Upper lobe of left lung (tissue), 4 donors: Measurements from ENCODE around the gene HSD11B2.

Source experiments
- CTCF ChIP-seq, 6 experiments: fragments of 450-650 bp in 4 of 6; fragments of 200-600 bp in 2 of 6; sonication (generic) in 2 of 6; IDR thresholded peaks; one replicate each; pipeline ENCODE4 v1.5.1; 2016 to 2019; ENCODE audit warnings: antibody characterized with exemption in 6 of 6
- EP300 ChIP-seq, 4 donors: sonication (generic); formaldehyde crosslinking; IDR thresholded peaks; one replicate each; pipeline ENCODE4 v1.5.1; 2017; ENCODE audit warnings: antibody characterized with exemption in 4 of 4, control low read depth in 2 of 4
- POLR2A ChIP-seq, 4 donors: fragments of 450-650 bp; IDR thresholded peaks; one replicate each; pipeline ENCODE4 v1.5.1; 2016 to 2017; ENCODE audit warnings: antibody characterized with exemption in 4 of 4, mild to moderate bottlenecking in 2 of 4
- POLR2AphosphoS5 ChIP-seq, 2 donors: sonication (generic); formaldehyde crosslinking; IDR thresholded peaks; one replicate each; pipeline ENCODE4 v1.5.1; 2017; ENCODE audit warnings: antibody characterized with exemption in 2 of 2

DNA sequence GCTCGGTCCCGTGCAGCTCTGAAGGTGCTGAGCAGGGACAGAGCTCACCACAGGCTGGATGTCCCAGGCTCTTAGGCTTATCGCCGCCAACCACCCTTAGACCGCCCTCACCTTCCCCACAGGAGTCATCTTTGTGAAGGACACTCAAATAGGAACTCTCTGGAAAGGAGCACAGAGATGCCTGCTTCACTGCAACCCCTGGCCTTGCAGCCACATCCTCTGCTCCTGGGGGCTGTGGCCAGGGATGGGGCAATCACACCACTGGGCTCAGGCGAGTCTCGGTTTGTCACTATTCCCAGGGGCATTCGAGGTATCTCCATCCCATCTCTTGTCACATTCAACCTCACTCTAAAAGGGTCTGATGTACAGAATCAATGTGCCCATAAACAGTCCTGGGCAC lies 25.6 kb upstream of the HSD11B2 start:
- no peak for TF ChIP-seq CTCF (IDR thresholded peaks at IDR 0.05)
- no peak for TF ChIP-seq POLR2AphosphoS5 (IDR thresholded peaks at IDR 0.05)
- TF ChIP-seq EP300 (IDR thresholded peaks at IDR 0.05): no peak
- TF ChIP-seq POLR2A (IDR thresholded peaks at IDR 0.05): no peak
